Measurements from ENCODE around the gene KMT2A. TPM values are rescaled to one million over a fixed set of nuclear protein-coding genes. Genes with fewer than 3 reads are reported as not detected.

KMT2A gene
- 10 to 100 TPM; 76.9 to 78.8 TPM for total RNA-seq
- polyA plus RNA-seq (2013, experiment 1 of 2), result 31.8 TPM
- 34.7 TPM for polyA plus RNA-seq (2013, experiment 2 of 2)
- long read RNA-seq, experiment 1, partial matches to known transcripts, result 4 of 7 reads
- long read RNA-seq, experiment 1, other reads (novel, unspliced or antisense), result 2 of 7 reads
- long read RNA-seq, experiment 2, partial matches to known transcripts, result 21 of 32 reads
- long read RNA-seq, experiment 2, other reads (novel, unspliced or antisense), result 8 of 32 reads
- long read RNA-seq, experiment 3, partial matches to known transcripts, result 11 of 16 reads
- long read RNA-seq, experiment 3, other reads (novel, unspliced or antisense), result 5 of 16 reads
- long read RNA-seq, experiment 4, partial matches to known transcripts, result 4 of 12 reads
- long read RNA-seq, experiment 4, other reads (novel, unspliced or antisense), result 4 of 12 reads

DNA sequence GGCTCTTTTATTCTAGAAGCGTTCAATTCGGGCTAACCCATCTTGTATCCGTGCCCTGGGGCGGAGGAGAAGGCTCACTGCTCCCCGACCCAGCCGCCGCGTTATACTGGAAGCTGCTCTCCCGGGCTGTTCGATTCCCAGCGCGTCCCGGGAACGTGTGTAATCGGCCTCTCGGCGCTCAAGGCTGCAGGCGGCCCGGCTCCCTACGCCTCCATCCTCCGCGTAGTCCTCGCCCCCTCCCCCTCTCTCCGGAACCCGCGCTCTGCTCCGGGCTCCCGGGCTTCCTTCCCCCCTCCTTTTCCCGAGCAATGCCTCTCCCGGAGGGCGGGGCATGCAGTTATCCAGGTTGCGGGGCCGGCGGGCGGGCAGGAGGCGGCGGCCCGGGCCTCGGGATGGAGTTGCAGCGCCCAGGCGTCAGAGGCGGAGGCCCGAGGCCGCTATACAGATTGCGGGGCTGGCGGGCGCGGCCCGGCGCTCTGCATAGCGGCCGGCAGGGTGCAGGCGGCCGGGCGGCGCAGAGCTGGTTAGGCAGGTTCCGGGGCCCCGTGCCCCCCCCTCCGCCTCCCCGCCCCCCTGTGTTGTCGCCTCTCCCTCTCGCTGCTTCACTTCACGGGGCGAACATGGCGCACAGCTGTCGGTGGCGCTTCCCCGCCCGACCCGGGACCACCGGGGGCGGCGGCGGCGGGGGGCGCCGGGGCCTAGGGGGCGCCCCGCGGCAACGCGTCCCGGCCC lies at the start of gene KMT2A:
Gene KMT2A (plus strand): TSS at position 600 of the 732 bp plus-strand sequence. CDS start 21 bp downstream, at position 621.
- Histone ChIP-seq H3K9me3 (ENCODE audit: control insufficient read depth, low read length) (no peaks in the 10 kb centered on the region), H3K4me3 (ENCODE audit: low read length) (peak within 1 kb of the TSS; percentile 96), H3K36me3 (ENCODE audit: control insufficient read depth, insufficient read depth, low read length) (peaks cover 16% of the 10 kb centered on the region), H3K4me1 (ENCODE audit: control insufficient read depth, insufficient read depth, low read length) (no peaks in the 10 kb centered on the region), H3K27ac (ENCODE audit: low read depth, low read length) (peak within 1 kb of the TSS; percentile 95), H3K9ac (ENCODE audit: extremely low read depth, low read length, poor library complexity, severe bottlenecking) (peak within 1 kb of the TSS; percentile 70), H3K27me3 (ENCODE audit: control insufficient read depth, insufficient read depth, low read length, poor library complexity, severe bottlenecking) (peaks cover 6% of the 10 kb centered on the region)
- peaks cover 33% of the 10 kb centered on the region for H3K4me1 Mint-ChIP-seq
- H3K27ac Mint-ChIP-seq, result peak within 1 kb of the TSS; percentile 96
- peak within 1 kb of the TSS; percentile 93 for H3K4me3 Mint-ChIP-seq
- H3K9me3 Mint-ChIP-seq, result no peaks in the 10 kb centered on the region
- H3K27me3 Mint-ChIP-seq (ENCODE audit: insufficient read depth), result peaks cover 22% of the 10 kb centered on the region
- 0% methylated on average over 9 to 81 of the region's 83 CpGs for WGBS, 2 experiments (ENCODE audit: insufficient coverage in 1 of 2, insufficient read length in 1 of 2)
- peaks cover 18% of the 10 kb centered on the region for H3K36me3 Mint-ChIP-seq (ENCODE audit: low read depth)
- peak; percentile 99 for DNase-seq
- TF ChIP-seq, protein P1, sequence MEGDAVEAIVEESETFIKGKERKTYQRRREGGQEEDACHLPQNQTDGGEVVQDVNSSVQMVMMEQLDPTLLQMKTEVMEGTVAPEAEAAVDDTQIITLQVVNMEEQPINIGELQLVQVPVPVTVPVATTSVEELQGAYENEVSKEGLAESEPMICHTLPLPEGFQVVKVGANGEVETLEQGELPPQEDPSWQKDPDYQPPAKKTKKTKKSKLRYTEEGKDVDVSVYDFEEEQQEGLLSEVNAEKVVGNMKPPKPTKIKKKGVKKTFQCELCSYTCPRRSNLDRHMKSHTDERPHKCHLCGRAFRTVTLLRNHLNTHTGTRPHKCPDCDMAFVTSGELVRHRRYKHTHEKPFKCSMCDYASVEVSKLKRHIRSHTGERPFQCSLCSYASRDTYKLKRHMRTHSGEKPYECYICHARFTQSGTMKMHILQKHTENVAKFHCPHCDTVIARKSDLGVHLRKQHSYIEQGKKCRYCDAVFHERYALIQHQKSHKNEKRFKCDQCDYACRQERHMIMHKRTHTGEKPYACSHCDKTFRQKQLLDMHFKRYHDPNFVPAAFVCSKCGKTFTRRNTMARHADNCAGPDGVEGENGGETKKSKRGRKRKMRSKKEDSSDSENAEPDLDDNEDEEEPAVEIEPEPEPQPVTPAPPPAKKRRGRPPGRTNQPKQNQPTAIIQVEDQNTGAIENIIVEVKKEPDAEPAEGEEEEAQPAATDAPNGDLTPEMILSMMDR (conservative IDR thresholded peaks at IDR 0.05), result no peak

DNA sequence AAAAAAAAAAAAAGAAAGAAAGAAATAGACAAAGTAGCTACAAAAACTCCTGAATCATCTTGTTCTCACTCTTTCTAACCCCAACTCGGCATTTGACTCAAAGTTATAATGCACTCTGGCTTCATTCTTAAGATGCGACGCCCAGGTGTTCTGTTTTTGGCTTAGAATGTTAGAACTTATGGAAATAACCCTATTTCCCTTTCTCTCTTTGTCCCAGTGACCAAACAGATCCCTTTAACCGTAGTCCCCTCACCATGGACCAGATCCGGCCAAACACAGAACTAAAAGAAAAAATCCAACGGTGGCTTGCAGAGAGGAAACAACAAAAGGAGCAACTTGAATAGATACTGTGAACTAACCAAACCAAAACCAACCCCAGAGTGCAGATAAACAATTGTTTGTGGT lies 40.2 kb upstream of the KMT2A start:
- Mint-ChIP-seq H3K36me3 (ENCODE audit: low read depth) (peaks cover 31% of the 10 kb centered on the region), H3K4me3 (no peak overlapping the region), H3K9me3 (no peaks in the 10 kb centered on the region), H3K4me1 (peaks cover 11% of the 10 kb centered on the region), H3K27ac (no peak overlapping the region), H3K27me3 (ENCODE audit: insufficient read depth) (no peaks in the 10 kb centered on the region)
- no peaks in the 10 kb centered on the region for H3K4me1 ChIP-seq (ENCODE audit: control insufficient read depth, insufficient read depth, low read length)
- 92 to 95% methylated on average over 6 of the region's 6 CpGs for WGBS, 2 experiments (ENCODE audit: insufficient coverage in 1 of 2, insufficient read length in 1 of 2)
- H3K9ac ChIP-seq (ENCODE audit: extremely low read depth, low read length, poor library complexity, severe bottlenecking), result no peak overlapping the region
- H3K27ac ChIP-seq (ENCODE audit: low read depth, low read length), result no peak overlapping the region
- no peak for DNase-seq
- H3K9me3 ChIP-seq (ENCODE audit: control insufficient read depth, low read length), result no peaks in the 10 kb centered on the region
- H3K36me3 ChIP-seq (ENCODE audit: control insufficient read depth, insufficient read depth, low read length), result peaks cover 55% of the 10 kb centered on the region
- no peak overlapping the region for H3K4me3 ChIP-seq (ENCODE audit: low read length)
- TF ChIP-seq, protein P1 (conservative IDR thresholded peaks at IDR 0.05), result no peak
- no peaks in the 10 kb centered on the region for H3K27me3 ChIP-seq (ENCODE audit: control insufficient read depth, insufficient read depth, low read length, poor library complexity, severe bottlenecking)

DNA sequence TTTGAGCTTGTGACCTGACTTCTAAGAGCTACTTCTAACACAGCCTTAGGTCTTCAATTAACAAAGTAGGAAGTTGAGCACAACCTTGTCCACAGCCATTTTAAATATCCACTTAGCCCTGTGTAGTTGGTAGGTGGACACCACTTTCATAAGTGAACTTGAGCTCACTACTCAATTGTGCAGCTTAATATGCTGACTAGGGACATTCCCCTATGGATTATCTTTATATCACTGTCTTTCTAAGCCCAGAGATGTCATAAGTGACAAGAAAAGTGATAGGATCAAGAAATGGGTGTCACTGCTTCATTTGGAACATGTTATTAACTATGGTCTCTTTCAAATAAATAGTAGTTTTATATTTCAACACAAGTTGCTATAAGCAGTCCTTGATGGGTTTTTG lies 38.8 kb upstream of the KMT2A start:
- H3K36me3 Mint-ChIP-seq (ENCODE audit: low read depth), result peaks cover 26% of the 10 kb centered on the region
- H3K27ac ChIP-seq (ENCODE audit: low read depth, low read length), result no peak overlapping the region
- H3K4me1 ChIP-seq (ENCODE audit: control insufficient read depth, insufficient read depth, low read length), result no peaks in the 10 kb centered on the region
- peaks cover 16% of the 10 kb centered on the region for H3K4me1 Mint-ChIP-seq
- no peaks in the 10 kb centered on the region for H3K9me3 ChIP-seq (ENCODE audit: control insufficient read depth, low read length)
- TF ChIP-seq, protein P1 (conservative IDR thresholded peaks at IDR 0.05), result no peak
- H3K36me3 ChIP-seq (ENCODE audit: control insufficient read depth, insufficient read depth, low read length), result peaks cover 46% of the 10 kb centered on the region
- no peaks in the 10 kb centered on the region for H3K9me3 Mint-ChIP-seq
- H3K27ac Mint-ChIP-seq, result no peak overlapping the region
- no peak for DNase-seq
- H3K27me3 ChIP-seq (ENCODE audit: control insufficient read depth, insufficient read depth, low read length, poor library complexity, severe bottlenecking), result no peaks in the 10 kb centered on the region
- no peak overlapping the region for H3K4me3 ChIP-seq (ENCODE audit: low read length)
- H3K4me3 Mint-ChIP-seq, result no peak overlapping the region
- H3K27me3 Mint-ChIP-seq (ENCODE audit: insufficient read depth), result no peaks in the 10 kb centered on the region
- no peak overlapping the region for H3K9ac ChIP-seq (ENCODE audit: extremely low read depth, low read length, poor library complexity, severe bottlenecking)
